Measurements from ENCODE around the gene TP53AIP1. TPM values are rescaled to one million over a fixed set of nuclear protein-coding genes. Genes with fewer than 3 reads are reported as not detected.

The TP53AIP1 gene
- total RNA-seq, 1 donor from 2014 or later, result not detected

- CTCF ChIA-PET, result interaction anchor here (1.2 to 1.3 kb wide), 2 partner anchors 11 to 64 kb away, joined by 3 to 5 read pairs; no protein-coding TSS in a partner anchor
- no peaks in the 10 kb centered on the region for H3K36me3 Mint-ChIP-seq (ENCODE audit: low read depth)
- POLR2A ChIA-PET, result no interaction called here
- no peaks in the 10 kb centered on the region for H3K9me3 Mint-ChIP-seq
- intact Hi-C loops (cut with micrococcal nuclease), result loop anchor here (5.0 kb wide), 1 partner anchor 34 kb away; no protein-coding TSS in a partner anchor
- H3K4me1 Mint-ChIP-seq, result peaks cover 26% of the 10 kb centered on the region
- no peak for TF ChIP-seq CTCF (IDR thresholded peaks at IDR 0.05)
- DNase-seq (no peak), ATAC-seq (ENCODE audit: low read depth) (no peak)
- H3K27ac Mint-ChIP-seq, result no peak overlapping the region
- peaks cover 63% of the 10 kb centered on the region for H3K27me3 Mint-ChIP-seq
- no peak overlapping the region for H3K4me3 Mint-ChIP-seq
Measured at GRCh38 chr11:128892866-128893565, 49.7 kb downstream of the TP53AIP1 start.

- peaks cover 63% of the 10 kb centered on the region for H3K27me3 Mint-ChIP-seq
- no peak for TF ChIP-seq CTCF (IDR thresholded peaks at IDR 0.05)
- H3K4me1 Mint-ChIP-seq, result peaks cover 26% of the 10 kb centered on the region
- no peak for DNase-seq
- H3K36me3 Mint-ChIP-seq (ENCODE audit: low read depth), result no peaks in the 10 kb centered on the region
- H3K27ac Mint-ChIP-seq, result no peak overlapping the region
- H3K4me3 Mint-ChIP-seq, result peak overlapping the region; percentile 50
- ChIA-PET CTCF (interaction anchor here (1.2 to 1.6 kb wide), 3 partner anchors 12 to 65 kb away, joined by 3 to 5 read pairs (median 5); no protein-coding TSS in a partner anchor), POLR2A (interaction anchor here (0.6 kb wide), 1 partner anchor 98 kb away, joined by 4 read pairs; no protein-coding TSS in a partner anchor)
- ATAC-seq (ENCODE audit: low read depth), result no peak
- intact Hi-C loops (cut with micrococcal nuclease), result loop anchor here (5.0 kb wide), 1 partner anchor 35 kb away; no protein-coding TSS in a partner anchor
- H3K9me3 Mint-ChIP-seq, result no peaks in the 10 kb centered on the region
Measured at GRCh38 chr11:128891913-128892398, 50.7 kb downstream of the TP53AIP1 start.

- TF ChIP-seq CTCF (IDR thresholded peaks at IDR 0.05), result no peak
Measured at GRCh38 chr11:128890543-128891368, 51.9 kb downstream of the TP53AIP1 start, which contains the start of gene KCNJ5. Gene KCNJ5 (plus strand): TSS chr11:128891356. CDS start chr11:128911274, 19,918 bp downstream.

GRCh38 chr11:128890216-128890542 is 52.5 kb downstream of the TP53AIP1 start:
- Mint-ChIP-seq H3K4me1 (peaks cover 26% of the 10 kb centered on the region), H3K27me3 (peaks cover 69% of the 10 kb centered on the region), H3K27ac (no peak overlapping the region), H3K4me3 (peak overlapping the region; percentile 7), H3K9me3 (no peaks in the 10 kb centered on the region), H3K36me3 (ENCODE audit: low read depth) (no peaks in the 10 kb centered on the region)
- TF ChIP-seq CTCF (IDR thresholded peaks at IDR 0.05), result no peak
- ChIA-PET POLR2A (no interaction called here), CTCF (interaction anchor here (0.9 kb wide), 1 partner anchor 8 kb away, joined by 3 read pairs; no protein-coding TSS in a partner anchor)
- DNase-seq (no peak), ATAC-seq (ENCODE audit: low read depth) (no peak)
- intact Hi-C loops (cut with micrococcal nuclease), result loop anchor here (1.0 to 5.0 kb wide), 2 partner anchors 15 to 37 kb away; no protein-coding TSS in a partner anchor

More at GRCh38 chr11:128890543-128891368, 51.9 kb downstream of the TP53AIP1 start, which contains the start of gene KCNJ5:
- peak; percentile 28 for ATAC-seq (ENCODE audit: low read depth)
- intact Hi-C loops (cut with micrococcal nuclease), result loop anchor here (1.0 to 5.0 kb wide), 2 partner anchors 15 to 37 kb away; no protein-coding TSS in a partner anchor
- no peak within 1 kb of the TSS for H3K27ac Mint-ChIP-seq
- DNase-seq, result no peak
- H3K27me3 Mint-ChIP-seq, result peaks cover 68% of the 10 kb centered on the region
- H3K36me3 Mint-ChIP-seq (ENCODE audit: low read depth), result no peaks in the 10 kb centered on the region
- POLR2A ChIA-PET, result no interaction called here
- peak within 1 kb of the TSS; percentile 75 for H3K4me3 Mint-ChIP-seq
- CTCF ChIA-PET, result interaction anchor here (0.9 to 1.6 kb wide), 2 partner anchors 9 to 66 kb away, joined by 3 to 5 read pairs; no protein-coding TSS in a partner anchor
- no peaks in the 10 kb centered on the region for H3K9me3 Mint-ChIP-seq
- H3K4me1 Mint-ChIP-seq, result peaks cover 26% of the 10 kb centered on the region
